ENCODE measurements around the gene HOXD11. TPM values are rescaled to one million over a fixed set of nuclear protein-coding genes. Genes with fewer than 3 reads are reported as not detected.

Gene HOXD11
- polyA plus RNA-seq, 1 donor from 2014 or later: not detected

DNA sequence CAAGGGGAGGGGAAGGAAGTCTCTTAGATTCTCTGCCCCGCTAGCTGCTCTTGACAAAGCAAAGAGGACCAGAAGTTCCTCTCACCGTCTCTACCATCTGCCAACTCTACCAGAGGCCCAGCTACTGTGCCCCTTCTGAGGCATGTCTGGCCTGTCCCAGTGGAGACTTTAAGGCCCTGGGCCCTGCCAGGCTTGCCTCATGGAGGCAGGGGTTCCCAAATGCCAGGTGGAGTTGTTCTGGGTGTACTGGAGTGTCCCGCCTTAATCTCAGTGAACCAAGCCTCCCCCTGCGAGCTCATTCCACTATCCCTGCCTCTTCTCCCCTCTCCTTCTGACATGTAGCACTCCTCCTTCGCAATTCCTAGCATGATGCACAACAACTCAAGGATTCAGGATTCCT, 5.2 kb upstream of the HOXD11 start:
- H3K9me2 ChIP-seq (ENCODE audit: insufficient read depth, low read length): no peaks in the 10 kb centered on the region
- no peak overlapping the region for H3K27ac ChIP-seq (ENCODE audit: low read length)
- H3F3A ChIP-seq (ENCODE audit: insufficient read depth, low read length, poor library complexity, severe bottlenecking): no peaks in the 10 kb centered on the region
- H3K9ac ChIP-seq (ENCODE audit: low read length): no peak overlapping the region
- H3K27me3 ChIP-seq (ENCODE audit: insufficient read depth, low read depth, low read length): peaks cover 100% of the 10 kb centered on the region
- no peaks in the 10 kb centered on the region for H3K36me3 ChIP-seq (ENCODE audit: insufficient read depth, low read length)
- no peak overlapping the region for H2AFZ ChIP-seq (ENCODE audit: low read depth, low read length)
- no peaks in the 10 kb centered on the region for H4K20me1 ChIP-seq (ENCODE audit: insufficient read depth)
- H3K4me3 ChIP-seq (ENCODE audit: low read length): no peak overlapping the region
- H3K9me3 ChIP-seq (ENCODE audit: low read length): peaks cover 7% of the 10 kb centered on the region
- H3K4me2 ChIP-seq (ENCODE audit: low read length): no peak overlapping the region
- H3K79me2 ChIP-seq (replicated peaks; ENCODE audit: insufficient read depth, low read length): no peaks in the 10 kb centered on the region
- TF ChIP-seq EP300 (conservative IDR thresholded peaks at IDR 0.05; ENCODE audit: poor library complexity, severe bottlenecking): no peak
- TF ChIP-seq POLR2AphosphoS5 (IDR thresholded peaks at IDR 0.05): no peak
- TF ChIP-seq, protein P1, sequence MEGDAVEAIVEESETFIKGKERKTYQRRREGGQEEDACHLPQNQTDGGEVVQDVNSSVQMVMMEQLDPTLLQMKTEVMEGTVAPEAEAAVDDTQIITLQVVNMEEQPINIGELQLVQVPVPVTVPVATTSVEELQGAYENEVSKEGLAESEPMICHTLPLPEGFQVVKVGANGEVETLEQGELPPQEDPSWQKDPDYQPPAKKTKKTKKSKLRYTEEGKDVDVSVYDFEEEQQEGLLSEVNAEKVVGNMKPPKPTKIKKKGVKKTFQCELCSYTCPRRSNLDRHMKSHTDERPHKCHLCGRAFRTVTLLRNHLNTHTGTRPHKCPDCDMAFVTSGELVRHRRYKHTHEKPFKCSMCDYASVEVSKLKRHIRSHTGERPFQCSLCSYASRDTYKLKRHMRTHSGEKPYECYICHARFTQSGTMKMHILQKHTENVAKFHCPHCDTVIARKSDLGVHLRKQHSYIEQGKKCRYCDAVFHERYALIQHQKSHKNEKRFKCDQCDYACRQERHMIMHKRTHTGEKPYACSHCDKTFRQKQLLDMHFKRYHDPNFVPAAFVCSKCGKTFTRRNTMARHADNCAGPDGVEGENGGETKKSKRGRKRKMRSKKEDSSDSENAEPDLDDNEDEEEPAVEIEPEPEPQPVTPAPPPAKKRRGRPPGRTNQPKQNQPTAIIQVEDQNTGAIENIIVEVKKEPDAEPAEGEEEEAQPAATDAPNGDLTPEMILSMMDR (IDR thresholded peaks at IDR 0.05; ENCODE audit: poor library complexity, severe bottlenecking): no peak

DNA sequence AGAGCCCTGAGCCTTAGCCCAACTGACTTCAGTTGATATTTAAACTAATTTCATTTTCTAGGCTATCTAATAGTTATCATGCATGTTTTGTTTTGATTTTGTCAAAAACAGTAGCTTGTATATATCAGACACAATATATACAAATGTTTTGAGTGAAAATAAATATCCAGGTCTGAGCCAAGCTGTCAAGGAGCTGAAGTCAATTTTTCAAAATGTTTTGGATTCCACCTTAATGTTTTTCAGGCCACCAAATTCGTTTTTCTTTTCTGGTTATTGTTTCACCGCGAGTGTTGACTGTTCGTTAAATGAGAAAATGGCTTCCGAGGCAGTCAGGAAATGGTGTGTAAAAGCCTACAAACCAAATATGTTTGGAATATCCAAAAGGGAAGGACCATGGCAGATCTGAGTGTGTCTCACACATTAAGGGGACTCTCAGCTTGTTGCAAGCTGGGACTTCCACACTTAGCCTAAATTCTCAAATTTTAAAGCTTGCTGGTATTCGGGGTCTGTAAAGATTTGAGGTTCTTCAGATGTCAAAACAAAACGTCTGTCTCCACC, 4.7 kb upstream of the HOXD11 start:
- Histone ChIP-seq H3K4me2 (ENCODE audit: low read length) (no peak overlapping the region), H4K20me1 (ENCODE audit: insufficient read depth) (no peaks in the 10 kb centered on the region), H3K4me3 (ENCODE audit: low read length) (no peak overlapping the region), H3K27me3 (ENCODE audit: insufficient read depth, low read depth, low read length) (peaks cover 100% of the 10 kb centered on the region), H3K27ac (ENCODE audit: low read length) (no peak overlapping the region), H2AFZ (ENCODE audit: low read depth, low read length) (no peak overlapping the region), H3K79me2 (replicated peaks; ENCODE audit: insufficient read depth, low read length) (no peaks in the 10 kb centered on the region), H3K9me3 (ENCODE audit: low read length) (peaks cover 7% of the 10 kb centered on the region), H3K36me3 (ENCODE audit: insufficient read depth, low read length) (no peaks in the 10 kb centered on the region), H3K9me2 (ENCODE audit: insufficient read depth, low read length) (no peaks in the 10 kb centered on the region), H3F3A (ENCODE audit: insufficient read depth, low read length, poor library complexity, severe bottlenecking) (no peaks in the 10 kb centered on the region), H3K9ac (ENCODE audit: low read length) (no peak overlapping the region)
- TF ChIP-seq EP300 (conservative IDR thresholded peaks at IDR 0.05; ENCODE audit: poor library complexity, severe bottlenecking) (no peak), SMC3 (conservative IDR thresholded peaks at IDR 0.05; ENCODE audit: poor library complexity) (no peak), MXI1 (conservative IDR thresholded peaks at IDR 0.05; ENCODE audit: poor library complexity, severe bottlenecking) (no peak), POLR2AphosphoS5 (IDR thresholded peaks at IDR 0.05) (no peak), EZH2 (IDR thresholded peaks at IDR 0.05; ENCODE audit: borderline replicate concordance, insufficient read depth, low read length, poor library complexity, severe bottlenecking) (no peak), RAD21 (conservative IDR thresholded peaks at IDR 0.05) (no peak), TAF1 (IDR thresholded peaks at IDR 0.05; ENCODE audit: low read depth) (no peak)
- TF ChIP-seq, protein P1 (IDR thresholded peaks at IDR 0.05; ENCODE audit: poor library complexity, severe bottlenecking): no peak
- TF ChIP-seq, protein P2, sequence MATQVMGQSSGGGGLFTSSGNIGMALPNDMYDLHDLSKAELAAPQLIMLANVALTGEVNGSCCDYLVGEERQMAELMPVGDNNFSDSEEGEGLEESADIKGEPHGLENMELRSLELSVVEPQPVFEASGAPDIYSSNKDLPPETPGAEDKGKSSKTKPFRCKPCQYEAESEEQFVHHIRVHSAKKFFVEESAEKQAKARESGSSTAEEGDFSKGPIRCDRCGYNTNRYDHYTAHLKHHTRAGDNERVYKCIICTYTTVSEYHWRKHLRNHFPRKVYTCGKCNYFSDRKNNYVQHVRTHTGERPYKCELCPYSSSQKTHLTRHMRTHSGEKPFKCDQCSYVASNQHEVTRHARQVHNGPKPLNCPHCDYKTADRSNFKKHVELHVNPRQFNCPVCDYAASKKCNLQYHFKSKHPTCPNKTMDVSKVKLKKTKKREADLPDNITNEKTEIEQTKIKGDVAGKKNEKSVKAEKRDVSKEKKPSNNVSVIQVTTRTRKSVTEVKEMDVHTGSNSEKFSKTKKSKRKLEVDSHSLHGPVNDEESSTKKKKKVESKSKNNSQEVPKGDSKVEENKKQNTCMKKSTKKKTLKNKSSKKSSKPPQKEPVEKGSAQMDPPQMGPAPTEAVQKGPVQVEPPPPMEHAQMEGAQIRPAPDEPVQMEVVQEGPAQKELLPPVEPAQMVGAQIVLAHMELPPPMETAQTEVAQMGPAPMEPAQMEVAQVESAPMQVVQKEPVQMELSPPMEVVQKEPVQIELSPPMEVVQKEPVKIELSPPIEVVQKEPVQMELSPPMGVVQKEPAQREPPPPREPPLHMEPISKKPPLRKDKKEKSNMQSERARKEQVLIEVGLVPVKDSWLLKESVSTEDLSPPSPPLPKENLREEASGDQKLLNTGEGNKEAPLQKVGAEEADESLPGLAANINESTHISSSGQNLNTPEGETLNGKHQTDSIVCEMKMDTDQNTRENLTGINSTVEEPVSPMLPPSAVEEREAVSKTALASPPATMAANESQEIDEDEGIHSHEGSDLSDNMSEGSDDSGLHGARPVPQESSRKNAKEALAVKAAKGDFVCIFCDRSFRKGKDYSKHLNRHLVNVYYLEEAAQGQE (IDR thresholded peaks at IDR 0.05; ENCODE audit: borderline replicate concordance): no peak
